ENCODE measurements around the gene TENT4B. TPM values are rescaled to one million over a fixed set of nuclear protein-coding genes. Genes with fewer than 3 reads are reported as not detected.

The TENT4B gene
- polyA plus RNA-seq, 2 of the 4 experiments (the other 2 are of a cell fraction): 12.2 to 19.4 TPM

GRCh38 chr16:50103764-50104163 is 49.3 kb upstream of the TENT4B start:
- no peak overlapping the region for H3K4me2 ChIP-seq
- FAIRE-seq (no peak), ATAC-seq (no peak), DNase-seq (ENCODE audit: low read depth in 1 of 2, low spot score in 1 of 2) (no peak)
- TF ChIP-seq ZC3H11A (IDR thresholded peaks at IDR 0.05) (no peak), RARB (CRISPR knock-in tag; IDR thresholded peaks at IDR 0.05) (no peak), CEBPB (IDR thresholded peaks at IDR 0.05) (0 out of 4 replicates have a peak, but pooled peaks of 1 of the 2 experiments have one; percentile 18), NFE2L2 (conservative IDR thresholded peaks at IDR 0.05; ENCODE audit: low read length) (no peak)
- POLR2A ChIA-PET: no interaction called here
- CTCF ChIA-PET: interaction anchor here (0.6 kb wide), 1 partner anchor 307 kb away, joined by 5 read pairs; no protein-coding TSS in a partner anchor
- no peak overlapping the region for H3K27ac ChIP-seq
- WGBS (ENCODE audit: missing lambda C conversion rate): 82% methylated on average over 5 of the region's 5 CpGs
- no peaks in the 10 kb centered on the region for H3K9me3 ChIP-seq
- H3K4me3 ChIP-seq: no peak overlapping the region
- H3K4me1 ChIP-seq: no peaks in the 10 kb centered on the region

GRCh38 chr16:50114357-50115129 is 38.6 kb upstream of the TENT4B start:
- no peak overlapping the region for H3K4me3 ChIP-seq
- H3K4me1 ChIP-seq: no peaks in the 10 kb centered on the region
- 78% methylated on average over 8 of the region's 8 CpGs for WGBS (ENCODE audit: missing lambda C conversion rate)
- H3K4me2 ChIP-seq: no peak overlapping the region
- no peak for FAIRE-seq
- CTCF ChIA-PET: interaction anchor here (1.2 kb wide), 1 partner anchor 98 kb away, joined by 3 read pairs; no protein-coding TSS in a partner anchor
- ATAC-seq: peak in 1 of 2 experiments; percentile 41; a peak in 4 of 6 replicates
- TF ChIP-seq CEBPB (IDR thresholded peaks at IDR 0.05): no peak
- no peak for TF ChIP-seq HEYL (CRISPR knock-in tag; IDR thresholded peaks at IDR 0.05)
- TF ChIP-seq GATA3 (IDR thresholded peaks at IDR 0.05; ENCODE audit: borderline replicate concordance): no peak
- TF ChIP-seq EP300 (IDR thresholded peaks at IDR 0.05): no peak
- TF ChIP-seq HDAC2 (IDR thresholded peaks at IDR 0.05): no peak
- TF ChIP-seq ZSCAN20 (CRISPR knock-in tag; IDR thresholded peaks at IDR 0.05): no peak
- no peak for TF ChIP-seq MAZ (IDR thresholded peaks at IDR 0.05; ENCODE audit: borderline replicate concordance, low read depth, low read length)
- no peak for TF ChIP-seq RNF2 (IDR thresholded peaks at IDR 0.05; ENCODE audit: borderline replicate concordance, low read depth)
- no peak for TF ChIP-seq RARB (CRISPR knock-in tag; IDR thresholded peaks at IDR 0.05)
- no peaks in the 10 kb centered on the region for H3K9me3 ChIP-seq
- H3K27ac ChIP-seq: no peak overlapping the region
- no peak for DNase-seq (ENCODE audit: low read depth in 1 of 2, low spot score in 1 of 2)
- POLR2A ChIA-PET: no interaction called here

GRCh38 chr16:50120711-50121110 is 32.4 kb upstream of the TENT4B start:
- CTCF ChIA-PET: interaction anchor here (0.6 to 1.4 kb wide), 2 partner anchors 11 to 89 kb away, joined by 3 read pairs; no protein-coding TSS in a partner anchor

More at GRCh38 chr16:50120711-50121110, 32.4 kb upstream of the TENT4B start:
- no peak for TF ChIP-seq ZSCAN20 (CRISPR knock-in tag; IDR thresholded peaks at IDR 0.05)
- no peak for TF ChIP-seq FOSB (CRISPR knock-in tag; IDR thresholded peaks at IDR 0.05)
- no peak for TF ChIP-seq ATOH8 (CRISPR knock-in tag; IDR thresholded peaks at IDR 0.05; ENCODE audit: low read depth)
- no peak for TF ChIP-seq BHLHE40 (IDR thresholded peaks at IDR 0.05; ENCODE audit: low read depth, low read length)
- no peak for TF ChIP-seq EHF (CRISPR knock-in tag; IDR thresholded peaks at IDR 0.05)
- TF ChIP-seq E2F6 (IDR thresholded peaks at IDR 0.05; ENCODE audit: borderline replicate concordance, low read depth): no peak
- TF ChIP-seq PHF8 (IDR thresholded peaks at IDR 0.05; ENCODE audit: borderline replicate concordance, low read depth): no peak
- TF ChIP-seq MYC (IDR thresholded peaks at IDR 0.05; ENCODE audit: borderline replicate concordance, low read length): no peak
- TF ChIP-seq RARB (CRISPR knock-in tag; IDR thresholded peaks at IDR 0.05): no peak
- TF ChIP-seq EP300 (IDR thresholded peaks at IDR 0.05): no peak
- no peak for TF ChIP-seq HES2 (IDR thresholded peaks at IDR 0.05)
- TF ChIP-seq PBX3 (IDR thresholded peaks at IDR 0.05): no peak
- no peak for TF ChIP-seq REST (IDR thresholded peaks at IDR 0.05)
- TF ChIP-seq CBX2 (IDR thresholded peaks at IDR 0.05; ENCODE audit: borderline replicate concordance, low read depth): no peak
- no peak for TF ChIP-seq HDAC2 (IDR thresholded peaks at IDR 0.05)
- TF ChIP-seq JUN (IDR thresholded peaks at IDR 0.05): no peak
- TF ChIP-seq RFX5 (IDR thresholded peaks at IDR 0.05): no peak
- DNase-seq (ENCODE audit: low read depth in 1 of 2, low spot score in 1 of 2) (no peak), ATAC-seq (no peak), FAIRE-seq (no peak)
- Histone ChIP-seq H3K27ac (no peak overlapping the region), H3K4me1 (no peaks in the 10 kb centered on the region), H3K9me3 (no peaks in the 10 kb centered on the region), H3K4me3 (no peak overlapping the region), H3K4me2 (no peak overlapping the region)
- POLR2A ChIA-PET: no interaction called here

All from A549 (cell line).